Measurements from ENCODE around the gene GPR137B.

DNA sequence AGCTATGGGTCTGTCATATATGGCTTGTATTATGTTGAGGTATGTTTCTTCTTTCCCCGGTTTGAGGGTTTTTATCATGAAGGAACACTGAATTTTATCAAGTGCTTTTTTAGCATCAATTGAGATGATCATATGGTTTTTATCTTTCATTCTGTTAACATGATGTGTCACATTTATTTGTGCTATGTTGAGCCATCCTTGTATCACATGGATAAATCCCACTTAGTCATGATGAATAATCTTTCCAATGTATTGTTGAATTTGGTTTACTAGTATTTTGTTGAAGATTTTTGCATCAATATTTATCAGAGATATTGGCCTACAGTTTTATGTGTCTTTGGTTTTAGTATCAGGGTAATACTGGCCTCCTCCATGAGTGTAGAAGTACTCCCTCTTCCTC is 61.7 kb downstream of the GPR137B start:
- TF ChIP-seq POLR2A (IDR thresholded peaks at IDR 0.05): no peak
- TF ChIP-seq, protein P1, sequence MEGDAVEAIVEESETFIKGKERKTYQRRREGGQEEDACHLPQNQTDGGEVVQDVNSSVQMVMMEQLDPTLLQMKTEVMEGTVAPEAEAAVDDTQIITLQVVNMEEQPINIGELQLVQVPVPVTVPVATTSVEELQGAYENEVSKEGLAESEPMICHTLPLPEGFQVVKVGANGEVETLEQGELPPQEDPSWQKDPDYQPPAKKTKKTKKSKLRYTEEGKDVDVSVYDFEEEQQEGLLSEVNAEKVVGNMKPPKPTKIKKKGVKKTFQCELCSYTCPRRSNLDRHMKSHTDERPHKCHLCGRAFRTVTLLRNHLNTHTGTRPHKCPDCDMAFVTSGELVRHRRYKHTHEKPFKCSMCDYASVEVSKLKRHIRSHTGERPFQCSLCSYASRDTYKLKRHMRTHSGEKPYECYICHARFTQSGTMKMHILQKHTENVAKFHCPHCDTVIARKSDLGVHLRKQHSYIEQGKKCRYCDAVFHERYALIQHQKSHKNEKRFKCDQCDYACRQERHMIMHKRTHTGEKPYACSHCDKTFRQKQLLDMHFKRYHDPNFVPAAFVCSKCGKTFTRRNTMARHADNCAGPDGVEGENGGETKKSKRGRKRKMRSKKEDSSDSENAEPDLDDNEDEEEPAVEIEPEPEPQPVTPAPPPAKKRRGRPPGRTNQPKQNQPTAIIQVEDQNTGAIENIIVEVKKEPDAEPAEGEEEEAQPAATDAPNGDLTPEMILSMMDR (IDR thresholded peaks at IDR 0.05): no peak
